ENCODE results near the gene FCER2.

Gene FCER2

DNA sequence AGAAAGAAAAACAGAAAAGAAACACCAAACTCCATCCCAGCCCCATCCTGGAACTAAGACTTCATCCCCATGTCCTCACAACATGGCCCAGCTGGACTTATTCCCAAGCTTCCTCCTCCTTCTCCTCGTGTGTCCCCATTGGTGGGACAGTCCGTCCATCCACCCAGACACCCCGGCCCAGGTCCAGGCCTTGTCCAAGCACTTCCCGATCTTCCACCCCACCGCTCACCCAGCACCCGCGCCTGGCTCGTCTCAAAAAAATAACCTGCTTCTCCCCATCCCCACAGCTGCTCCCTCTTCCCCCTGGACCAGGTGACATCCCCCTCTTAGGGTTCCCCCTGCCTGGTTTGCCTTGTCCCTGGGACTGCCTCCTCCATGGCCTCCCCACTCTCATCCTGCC lies 1.4 kb upstream of the FCER2 start:
- DNase-seq (ENCODE audit: low read depth in 2 of 2): peak in 1 of 2 donors; percentile 5
- no peak overlapping the region for H3K4me3 ChIP-seq (replicated peaks in 1 of 2; ENCODE audit: low read depth in 2 of 2, low read length in 2 of 2)
- TF ChIP-seq, protein P1, sequence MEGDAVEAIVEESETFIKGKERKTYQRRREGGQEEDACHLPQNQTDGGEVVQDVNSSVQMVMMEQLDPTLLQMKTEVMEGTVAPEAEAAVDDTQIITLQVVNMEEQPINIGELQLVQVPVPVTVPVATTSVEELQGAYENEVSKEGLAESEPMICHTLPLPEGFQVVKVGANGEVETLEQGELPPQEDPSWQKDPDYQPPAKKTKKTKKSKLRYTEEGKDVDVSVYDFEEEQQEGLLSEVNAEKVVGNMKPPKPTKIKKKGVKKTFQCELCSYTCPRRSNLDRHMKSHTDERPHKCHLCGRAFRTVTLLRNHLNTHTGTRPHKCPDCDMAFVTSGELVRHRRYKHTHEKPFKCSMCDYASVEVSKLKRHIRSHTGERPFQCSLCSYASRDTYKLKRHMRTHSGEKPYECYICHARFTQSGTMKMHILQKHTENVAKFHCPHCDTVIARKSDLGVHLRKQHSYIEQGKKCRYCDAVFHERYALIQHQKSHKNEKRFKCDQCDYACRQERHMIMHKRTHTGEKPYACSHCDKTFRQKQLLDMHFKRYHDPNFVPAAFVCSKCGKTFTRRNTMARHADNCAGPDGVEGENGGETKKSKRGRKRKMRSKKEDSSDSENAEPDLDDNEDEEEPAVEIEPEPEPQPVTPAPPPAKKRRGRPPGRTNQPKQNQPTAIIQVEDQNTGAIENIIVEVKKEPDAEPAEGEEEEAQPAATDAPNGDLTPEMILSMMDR (IDR thresholded peaks at IDR 0.05; ENCODE audit: low read depth, low read length): no peak

DNA sequence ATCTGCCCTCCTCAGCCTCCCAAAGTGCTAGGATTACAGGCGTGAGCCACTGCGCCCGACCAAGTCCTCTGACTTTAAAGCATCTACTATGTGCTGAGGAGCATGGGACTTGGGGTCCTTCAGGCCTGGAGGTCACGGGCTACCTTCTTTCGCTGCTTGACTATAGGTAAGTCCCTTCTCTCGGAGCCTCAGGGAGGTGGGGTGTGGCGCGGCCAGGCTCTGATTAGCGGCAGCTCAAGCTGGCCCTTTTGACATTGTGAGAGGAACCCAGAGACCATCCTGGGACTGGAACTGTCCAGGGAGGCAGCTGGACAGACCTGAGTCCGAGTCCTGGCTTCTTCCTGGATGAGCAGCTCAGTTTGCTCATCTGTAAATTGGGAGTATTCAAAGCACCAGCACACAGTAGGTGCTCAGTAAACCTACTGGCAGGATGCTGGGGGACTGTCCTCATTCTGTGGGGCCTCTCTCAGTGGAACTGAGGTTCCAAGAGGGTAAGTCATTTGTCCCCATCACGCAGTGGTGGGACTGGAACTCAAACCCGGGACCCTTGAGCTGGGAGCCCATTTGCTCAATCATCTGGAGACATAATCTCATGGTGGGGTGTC lies 780 bp downstream of the FCER2 start:
- no peak overlapping the region for H3K4me3 ChIP-seq (replicated peaks in 1 of 2; ENCODE audit: low read depth in 2 of 2, low read length in 2 of 2)
- no peak for DNase-seq (ENCODE audit: low read depth in 2 of 2)
- TF ChIP-seq, protein P1 (IDR thresholded peaks at IDR 0.05; ENCODE audit: low read depth, low read length): no peak

DNA sequence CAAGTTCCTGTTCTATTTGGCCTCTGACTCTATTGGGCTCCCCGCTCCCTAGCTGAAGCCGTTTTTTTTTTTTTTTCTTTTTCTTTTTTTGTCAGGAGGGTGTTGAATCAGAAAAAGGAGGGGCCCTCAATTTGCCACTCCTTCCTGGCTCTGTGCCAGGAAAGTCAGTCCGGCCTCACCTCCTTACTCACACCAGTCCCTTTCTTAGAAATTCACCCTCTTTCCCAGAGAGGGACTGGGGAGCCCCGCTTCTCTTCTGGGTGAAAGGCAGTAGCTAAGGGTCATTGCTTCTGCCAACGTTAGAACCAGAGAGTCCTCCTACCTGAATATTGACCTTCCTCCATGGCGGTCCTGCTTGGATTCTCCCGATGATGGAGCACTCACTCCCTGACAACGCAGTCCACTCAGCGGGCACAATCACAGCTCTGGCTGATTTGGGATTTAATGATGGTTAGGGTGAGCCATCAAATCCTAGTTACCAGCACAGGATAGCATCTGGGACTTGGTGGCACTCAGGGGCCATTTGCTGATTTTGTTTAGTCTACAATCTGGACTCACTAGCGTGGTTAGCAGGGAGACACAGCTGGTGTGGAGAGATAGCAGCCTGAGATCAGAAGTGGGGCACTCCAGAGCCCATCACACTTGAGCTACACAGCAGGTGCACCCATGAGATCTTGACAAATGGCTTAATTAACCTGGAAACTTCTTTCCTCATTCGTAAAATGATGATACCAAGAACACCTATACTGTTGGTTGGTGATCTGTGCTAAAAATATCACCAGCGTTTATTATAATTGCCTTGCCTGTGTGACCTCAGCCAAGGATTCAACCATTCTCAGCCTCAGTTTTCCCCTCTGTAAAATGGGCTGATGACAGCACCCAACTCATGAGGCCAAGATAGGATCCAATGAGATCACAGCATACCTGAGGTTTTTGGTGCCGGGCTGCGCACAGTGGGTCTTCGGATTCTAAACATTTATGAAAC lies 2.2 kb downstream of the FCER2 start:
- no peak overlapping the region for H3K4me3 ChIP-seq (replicated peaks in 1 of 2; ENCODE audit: low read depth in 2 of 2, low read length in 2 of 2)
- DNase-seq (ENCODE audit: low read depth in 2 of 2): peak in 1 of 2 donors; percentile 43
- TF ChIP-seq, protein P1 (IDR thresholded peaks at IDR 0.05; ENCODE audit: low read depth, low read length): no peak

DNA sequence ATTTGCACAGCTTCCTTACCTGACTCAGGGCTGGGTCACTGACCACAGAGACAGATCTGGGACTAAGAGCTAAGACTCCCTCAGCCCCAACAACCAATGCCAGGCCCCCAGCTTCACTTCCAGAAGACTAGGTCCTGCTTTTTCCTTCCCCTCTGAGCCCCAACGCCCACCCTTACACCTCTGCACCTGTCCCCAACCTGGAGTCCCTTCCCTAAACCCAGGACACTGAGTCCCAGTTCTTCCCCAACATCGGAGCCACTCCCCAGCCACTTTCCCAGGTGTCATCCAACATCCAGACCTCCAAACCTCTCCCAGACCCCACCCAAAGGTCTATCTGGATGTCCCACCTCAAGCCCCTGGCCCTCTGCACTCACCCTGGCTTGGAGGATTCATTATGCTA lies 2.9 kb downstream of the FCER2 start:
- H3K4me3 ChIP-seq (replicated peaks in 1 of 2; ENCODE audit: low read depth in 2 of 2, low read length in 2 of 2): no peak overlapping the region
- DNase-seq (ENCODE audit: low read depth in 2 of 2): no peak
- TF ChIP-seq, protein P1 (IDR thresholded peaks at IDR 0.05; ENCODE audit: low read depth, low read length): no peak

DNA sequence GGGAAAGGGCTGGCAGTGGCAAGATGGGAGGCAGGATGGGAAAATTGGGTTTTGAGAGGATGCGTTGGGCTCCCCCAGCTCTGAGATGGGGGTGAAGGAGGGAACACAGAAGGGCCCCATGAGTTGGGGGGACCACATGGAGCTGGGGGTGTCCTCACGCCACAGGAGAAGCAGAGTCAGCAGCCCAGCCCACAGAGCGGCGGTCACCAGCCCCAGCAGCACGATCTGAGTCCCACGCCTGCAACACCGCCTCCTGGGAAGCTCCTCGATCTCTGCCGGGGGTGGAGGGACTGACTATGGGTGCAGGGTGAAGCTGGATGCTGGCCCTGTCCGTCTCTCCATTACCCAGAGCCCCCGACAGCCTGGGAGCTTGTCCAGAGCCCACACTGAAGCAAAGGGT lies 3.3 kb downstream of the FCER2 start:
- DNase-seq (ENCODE audit: low read depth in 2 of 2): no peak
- TF ChIP-seq, protein P1 (IDR thresholded peaks at IDR 0.05; ENCODE audit: low read depth, low read length): no peak
- H3K4me3 ChIP-seq (replicated peaks in 1 of 2; ENCODE audit: low read depth in 2 of 2, low read length in 2 of 2): no peak overlapping the region

DNA sequence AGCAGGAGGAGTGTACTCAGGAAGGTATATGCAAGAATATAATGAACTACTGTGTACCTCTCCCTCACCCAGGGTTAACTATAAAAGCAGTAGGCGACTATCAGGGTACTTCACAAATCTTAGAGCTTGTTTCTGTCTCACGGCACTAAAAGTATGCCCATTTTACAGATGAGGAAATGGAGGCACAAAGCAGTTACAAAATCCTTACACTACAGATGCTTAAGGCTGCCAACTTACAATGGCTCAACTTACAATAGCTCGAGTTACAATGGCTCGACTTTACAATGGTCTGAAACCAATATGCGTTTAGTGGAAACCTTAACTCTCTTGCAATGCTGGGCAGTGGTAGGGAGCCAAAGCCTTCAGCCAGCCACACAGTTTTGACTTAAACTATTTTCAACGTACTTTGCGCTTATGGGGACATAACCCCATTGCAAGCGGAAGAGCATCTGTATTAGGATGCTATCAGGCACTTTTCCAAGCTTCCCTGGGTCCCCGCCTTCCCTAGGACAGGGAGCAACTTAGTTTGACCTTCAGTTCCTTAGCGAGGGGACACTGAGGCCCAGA lies 4.1 kb downstream of the FCER2 start:
- TF ChIP-seq, protein P1 (IDR thresholded peaks at IDR 0.05; ENCODE audit: low read depth, low read length): no peak
- DNase-seq (ENCODE audit: low read depth in 2 of 2): no peak
- no peak overlapping the region for H3K4me3 ChIP-seq (replicated peaks in 1 of 2; ENCODE audit: low read depth in 2 of 2, low read length in 2 of 2)

Measured in cardiac fibroblast (primary cell).